ENCODE results near the gene TFPI2.

Gene TFPI2

DNA sequence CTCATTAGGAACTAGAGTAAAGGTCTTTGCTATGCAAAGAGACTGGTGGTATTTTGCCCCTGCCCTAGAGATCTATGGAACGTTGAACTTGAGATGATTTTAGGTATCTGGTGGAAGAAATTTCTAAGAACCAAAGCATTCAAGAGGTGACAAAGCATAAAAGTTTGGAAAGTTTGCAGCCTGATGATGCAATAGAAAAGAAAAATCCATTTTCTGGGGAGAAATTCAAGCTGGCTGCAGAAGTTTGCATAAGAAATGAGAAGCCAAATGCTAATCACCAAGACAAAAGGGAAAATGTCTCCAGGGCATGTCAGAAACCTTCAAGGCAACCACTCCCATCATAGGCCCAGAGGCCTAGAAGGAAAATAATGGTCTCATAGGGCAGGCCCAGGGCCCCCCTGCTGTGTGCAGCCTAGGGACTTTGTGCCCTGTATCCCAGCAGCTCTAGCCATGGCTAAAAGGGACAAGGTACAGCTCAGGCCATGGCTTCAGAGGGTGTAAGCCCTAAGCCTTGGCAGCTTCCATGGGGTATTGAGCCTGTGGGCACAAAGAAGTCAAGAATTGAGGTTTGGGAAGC, 16.5 kb downstream of the TFPI2 start:
- TF ChIP-seq, protein P1, sequence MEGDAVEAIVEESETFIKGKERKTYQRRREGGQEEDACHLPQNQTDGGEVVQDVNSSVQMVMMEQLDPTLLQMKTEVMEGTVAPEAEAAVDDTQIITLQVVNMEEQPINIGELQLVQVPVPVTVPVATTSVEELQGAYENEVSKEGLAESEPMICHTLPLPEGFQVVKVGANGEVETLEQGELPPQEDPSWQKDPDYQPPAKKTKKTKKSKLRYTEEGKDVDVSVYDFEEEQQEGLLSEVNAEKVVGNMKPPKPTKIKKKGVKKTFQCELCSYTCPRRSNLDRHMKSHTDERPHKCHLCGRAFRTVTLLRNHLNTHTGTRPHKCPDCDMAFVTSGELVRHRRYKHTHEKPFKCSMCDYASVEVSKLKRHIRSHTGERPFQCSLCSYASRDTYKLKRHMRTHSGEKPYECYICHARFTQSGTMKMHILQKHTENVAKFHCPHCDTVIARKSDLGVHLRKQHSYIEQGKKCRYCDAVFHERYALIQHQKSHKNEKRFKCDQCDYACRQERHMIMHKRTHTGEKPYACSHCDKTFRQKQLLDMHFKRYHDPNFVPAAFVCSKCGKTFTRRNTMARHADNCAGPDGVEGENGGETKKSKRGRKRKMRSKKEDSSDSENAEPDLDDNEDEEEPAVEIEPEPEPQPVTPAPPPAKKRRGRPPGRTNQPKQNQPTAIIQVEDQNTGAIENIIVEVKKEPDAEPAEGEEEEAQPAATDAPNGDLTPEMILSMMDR (IDR thresholded peaks at IDR 0.05; ENCODE audit: control insufficient read depth, extremely low read depth, insufficient read depth), result no peak
- DNase-seq (ENCODE audit: low read depth), result no peak
- no peak overlapping the region for H3K4me3 ChIP-seq (ENCODE audit: low read depth, low read length)

DNA sequence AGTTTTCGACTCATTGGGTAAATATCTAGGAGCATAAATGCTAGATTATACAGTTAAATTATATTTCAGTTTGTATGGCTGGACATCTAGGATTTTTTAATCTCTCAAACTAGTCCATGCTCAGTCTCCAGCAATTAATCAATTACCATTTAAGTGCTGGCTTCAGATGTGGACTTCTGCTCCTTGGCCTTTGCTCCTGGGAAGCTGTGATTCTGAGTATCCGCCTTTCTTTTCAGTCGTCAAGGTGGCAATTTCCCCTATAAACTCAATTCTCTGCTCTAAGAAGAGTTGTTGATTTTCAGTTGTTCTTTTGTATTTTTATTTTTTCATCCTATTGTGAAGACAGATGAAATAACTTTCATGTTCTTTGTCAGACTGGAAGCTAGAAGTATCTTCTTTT, 23.7 kb downstream of the TFPI2 start:
- TF ChIP-seq, protein P1 (IDR thresholded peaks at IDR 0.05; ENCODE audit: control insufficient read depth, extremely low read depth, insufficient read depth), result no peak
- no peak overlapping the region for H3K4me3 ChIP-seq (ENCODE audit: low read depth, low read length)
- DNase-seq (ENCODE audit: low read depth), result no peak

DNA sequence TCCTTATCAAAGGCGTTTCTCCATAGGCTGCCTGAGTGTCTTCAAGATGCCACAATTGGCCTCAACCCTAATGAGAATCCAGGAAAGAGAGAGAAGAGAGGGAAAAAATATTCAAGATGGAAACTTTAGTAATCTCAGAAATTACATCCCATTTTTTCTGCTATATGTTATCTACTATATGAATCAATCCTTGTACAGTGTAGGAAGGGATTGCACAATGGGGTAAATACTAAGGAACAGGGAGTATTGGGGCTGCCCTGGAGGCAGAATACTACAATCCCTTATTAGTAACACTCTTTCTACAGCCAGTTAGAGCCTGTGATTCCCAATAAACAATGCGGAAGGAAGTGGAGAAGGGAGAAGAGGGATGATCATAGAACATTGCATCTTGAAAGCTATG, 27.9 kb downstream of the TFPI2 start:
- DNase-seq (ENCODE audit: low read depth), result peak; percentile 36
- H3K4me3 ChIP-seq (ENCODE audit: low read depth, low read length), result no peak overlapping the region
- TF ChIP-seq, protein P1 (IDR thresholded peaks at IDR 0.05; ENCODE audit: control insufficient read depth, extremely low read depth, insufficient read depth), result no peak

DNA sequence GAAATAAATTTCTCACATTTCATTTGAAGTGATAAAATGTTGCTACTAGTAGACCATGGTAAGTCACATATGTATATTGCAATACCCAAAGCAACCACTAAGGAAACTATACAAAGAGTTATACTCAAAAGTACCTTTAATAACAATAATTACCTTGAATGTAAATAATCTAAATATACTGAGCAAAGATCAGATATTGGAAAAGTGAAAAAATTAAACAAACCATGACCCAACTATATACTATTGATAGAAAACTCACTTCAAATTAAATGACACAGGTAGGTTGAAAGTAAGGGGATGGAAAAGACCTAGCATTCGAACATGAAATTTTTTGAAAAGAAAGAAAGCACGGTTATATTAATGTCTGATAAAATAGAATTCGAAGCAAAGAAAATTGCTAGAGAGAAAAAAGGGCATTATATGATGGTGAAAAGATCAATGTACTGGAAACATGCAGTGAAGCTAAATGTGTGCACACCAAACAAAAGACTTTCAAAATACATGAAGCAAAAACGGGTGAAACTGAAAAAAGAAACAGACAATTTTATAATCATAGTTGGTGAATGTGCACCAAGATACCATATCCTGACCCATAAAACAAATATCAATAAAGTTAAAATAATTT, 29.1 kb downstream of the TFPI2 start:
- no peak overlapping the region for H3K4me3 ChIP-seq (ENCODE audit: low read depth, low read length)
- no peak for DNase-seq (ENCODE audit: low read depth)
- TF ChIP-seq, protein P1 (IDR thresholded peaks at IDR 0.05; ENCODE audit: control insufficient read depth, extremely low read depth, insufficient read depth), result no peak

DNA sequence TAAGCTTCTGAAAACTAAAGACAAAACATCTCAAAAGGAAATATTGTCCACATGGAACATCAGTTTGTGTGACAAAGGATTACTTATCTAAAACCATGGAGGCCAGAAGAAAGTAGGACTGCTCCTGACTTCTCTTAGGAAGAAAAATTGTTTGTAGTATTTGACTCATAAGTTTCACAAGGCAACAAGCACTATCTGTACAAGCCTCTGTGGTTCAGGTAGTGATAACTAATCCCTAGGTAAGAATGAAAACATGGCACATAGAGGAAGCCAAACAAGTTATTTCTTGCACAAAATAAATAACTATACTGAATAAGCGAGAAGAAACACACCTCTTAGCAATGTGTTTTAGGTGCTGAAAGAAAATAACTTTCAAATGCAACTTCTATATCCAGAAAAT, 30.3 kb downstream of the TFPI2 start:
- no peak overlapping the region for H3K4me3 ChIP-seq (ENCODE audit: low read depth, low read length)
- DNase-seq (ENCODE audit: low read depth), result no peak
- TF ChIP-seq, protein P1 (IDR thresholded peaks at IDR 0.05; ENCODE audit: control insufficient read depth, extremely low read depth, insufficient read depth), result no peak

DNA sequence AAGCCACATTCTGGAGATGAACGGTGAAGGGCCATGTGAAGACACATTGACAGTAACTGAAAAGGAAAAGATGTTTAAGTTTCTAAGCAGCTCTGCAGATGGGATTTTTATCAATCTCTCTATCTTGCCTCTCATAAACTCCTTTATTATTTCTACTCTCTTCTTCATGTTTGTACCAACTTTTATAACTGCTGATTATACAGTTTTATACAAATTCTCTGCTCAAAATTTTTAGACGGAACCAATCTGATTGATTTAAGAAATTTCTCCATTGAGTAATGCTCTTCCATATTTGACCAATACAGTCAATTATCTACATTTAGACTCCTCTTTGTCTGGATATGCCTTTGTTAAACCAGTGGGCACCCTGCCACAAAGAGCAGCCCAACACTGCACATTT, 31.7 kb downstream of the TFPI2 start:
- DNase-seq (ENCODE audit: low read depth), result no peak
- TF ChIP-seq, protein P1 (IDR thresholded peaks at IDR 0.05; ENCODE audit: control insufficient read depth, extremely low read depth, insufficient read depth), result no peak
- H3K4me3 ChIP-seq (ENCODE audit: low read depth, low read length), result no peak overlapping the region

DNA sequence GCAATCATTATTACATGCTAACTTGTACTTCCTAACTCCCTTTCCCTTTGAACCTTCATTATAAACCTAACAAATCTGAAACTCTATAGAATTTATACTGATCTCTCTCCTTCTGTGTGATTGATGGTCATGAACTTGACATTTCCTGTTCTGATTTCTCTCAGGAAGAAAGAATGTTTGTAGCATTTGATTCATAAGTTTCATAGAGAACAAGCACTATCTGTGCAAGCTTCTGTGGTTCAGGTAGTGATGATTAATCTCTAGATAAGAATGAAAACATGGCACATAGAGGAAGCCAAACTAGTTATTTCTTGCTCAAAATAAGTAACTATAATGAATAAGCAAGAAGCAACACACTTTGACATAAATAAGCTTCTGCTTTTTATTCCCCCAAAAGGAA, 34.2 kb downstream of the TFPI2 start:
- H3K4me3 ChIP-seq (ENCODE audit: low read depth, low read length), result no peak overlapping the region
- DNase-seq (ENCODE audit: low read depth), result no peak
- TF ChIP-seq, protein P1 (IDR thresholded peaks at IDR 0.05; ENCODE audit: control insufficient read depth, extremely low read depth, insufficient read depth), result no peak

Measured in LNCaP clone FGC (cell line).